RWPE1 (cell line): Measurements from ENCODE around the gene PLEKHH3.
"Not testable (repeated sequence)": the region's sequence is repeated elsewhere in the genome, so short reads cannot be mapped to it uniquely, and the experiment has no call there.

Source experiments
- CTCF ChIA-PET: fragments of 350-600 bp; sonication (Branson Sonifier 250); formaldehyde crosslinking; extraction: SDS; loops from one replicate; lab custom pipeline; 2021; lab: Yijun Ruan, JAX
- POLR2A ChIA-PET: fragments of 400-600 bp; formaldehyde crosslinking; extraction: SDS; loops from one replicate; lab custom pipeline; 2020; ENCODE audit warnings: antibody characterized with exemption; ENCODE audit not compliant: low non-redundant PET; lab: Yijun Ruan, JAX
- DNase-seq: peaks from one replicate; pipeline ENCODE4 v3.0.0; 2012; ENCODE audit warnings: low spot score
- H3K27ac ChIP-seq: fragments of 450-650 bp; 2 replicates; pipeline ENCODE4 v1.5.1; 2017
- TF ChIP-seq, protein P1 (sequence below): fragments of 450-650 bp; conservative IDR thresholded peaks from 2 replicates; pipeline ENCODE4 v1.5.1; 2017; ENCODE audit warnings: low read depth, mild to moderate bottlenecking

The PLEKHH3 gene

DNA sequence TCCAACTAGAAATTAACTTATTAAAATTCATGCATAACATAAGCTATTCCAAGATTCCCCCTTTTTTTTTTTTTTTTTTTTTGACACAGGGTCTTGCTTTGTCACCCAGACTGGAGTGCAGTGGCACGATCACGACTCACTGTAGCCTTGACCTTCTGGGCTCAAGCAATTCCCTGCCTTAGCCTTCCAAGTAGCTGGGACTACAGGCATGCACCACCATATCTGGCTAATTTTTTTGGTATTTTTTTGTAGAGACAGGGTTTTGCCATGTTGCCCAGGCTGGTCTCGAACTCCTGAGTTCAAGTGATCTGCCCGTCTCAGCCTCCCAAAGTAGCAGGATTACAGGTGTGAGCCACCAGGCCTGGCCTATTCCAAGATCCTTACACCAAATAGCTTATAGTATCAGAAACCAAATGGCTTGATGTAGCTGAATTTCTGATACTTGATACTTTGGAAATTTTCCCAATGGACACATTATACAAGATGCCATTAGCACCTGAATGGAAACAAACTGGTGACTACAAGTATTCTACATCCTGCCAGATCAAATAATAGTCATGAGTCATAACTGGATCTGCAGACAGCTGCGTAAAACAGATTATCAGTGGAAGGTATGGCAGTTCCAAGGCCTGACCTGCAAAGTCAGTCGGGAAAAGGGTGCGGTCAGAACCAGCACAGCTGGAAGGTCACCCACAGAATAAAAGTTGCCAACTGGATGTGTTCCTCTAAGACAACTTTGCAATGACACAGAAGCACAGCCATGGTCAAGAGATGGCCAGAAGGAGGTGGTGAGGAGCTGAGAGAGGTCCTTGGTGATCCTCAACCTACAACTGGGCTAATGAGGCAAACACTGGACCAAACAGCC is 52.8 kb downstream of the PLEKHH3 start:
- DNase-seq = peak; percentile 92
- POLR2A ChIA-PET = interaction anchor here (0.6 kb wide), 1 partner anchor 44 kb away, joined by 5 read pairs; no protein-coding TSS in a partner anchor
- TF ChIP-seq, protein P1, sequence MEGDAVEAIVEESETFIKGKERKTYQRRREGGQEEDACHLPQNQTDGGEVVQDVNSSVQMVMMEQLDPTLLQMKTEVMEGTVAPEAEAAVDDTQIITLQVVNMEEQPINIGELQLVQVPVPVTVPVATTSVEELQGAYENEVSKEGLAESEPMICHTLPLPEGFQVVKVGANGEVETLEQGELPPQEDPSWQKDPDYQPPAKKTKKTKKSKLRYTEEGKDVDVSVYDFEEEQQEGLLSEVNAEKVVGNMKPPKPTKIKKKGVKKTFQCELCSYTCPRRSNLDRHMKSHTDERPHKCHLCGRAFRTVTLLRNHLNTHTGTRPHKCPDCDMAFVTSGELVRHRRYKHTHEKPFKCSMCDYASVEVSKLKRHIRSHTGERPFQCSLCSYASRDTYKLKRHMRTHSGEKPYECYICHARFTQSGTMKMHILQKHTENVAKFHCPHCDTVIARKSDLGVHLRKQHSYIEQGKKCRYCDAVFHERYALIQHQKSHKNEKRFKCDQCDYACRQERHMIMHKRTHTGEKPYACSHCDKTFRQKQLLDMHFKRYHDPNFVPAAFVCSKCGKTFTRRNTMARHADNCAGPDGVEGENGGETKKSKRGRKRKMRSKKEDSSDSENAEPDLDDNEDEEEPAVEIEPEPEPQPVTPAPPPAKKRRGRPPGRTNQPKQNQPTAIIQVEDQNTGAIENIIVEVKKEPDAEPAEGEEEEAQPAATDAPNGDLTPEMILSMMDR = peak; percentile 51
- peak overlapping the region; percentile 81 for H3K27ac ChIP-seq
- CTCF ChIA-PET = interaction anchor here (0.5 to 0.8 kb wide), 5 partner anchors 13 to 527 kb away, joined by 3 to 8 read pairs (median 4); partner anchors contain the start of gene PSMC3IP

DNA sequence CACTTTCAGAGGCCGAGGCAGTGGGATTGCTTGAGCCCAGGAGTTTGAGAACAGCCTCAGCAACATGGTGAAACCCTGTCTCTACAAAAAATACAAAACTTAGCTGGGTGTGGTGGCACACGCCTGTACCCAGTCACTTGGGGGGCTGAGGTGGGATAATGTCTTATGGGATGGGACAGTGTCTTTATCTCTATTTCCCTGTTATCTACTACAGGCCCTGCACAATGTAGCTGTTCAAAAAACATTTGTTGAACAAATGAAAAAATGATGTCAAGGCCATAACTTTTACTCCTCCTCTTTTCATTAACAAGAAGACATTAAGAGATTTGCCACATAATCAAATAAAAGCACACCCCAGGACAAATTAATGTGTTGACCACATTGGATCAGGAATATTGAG is 53.5 kb downstream of the PLEKHH3 start:
- POLR2A ChIA-PET = interaction anchor here (0.6 kb wide), 1 partner anchor 44 kb away, joined by 5 read pairs; no protein-coding TSS in a partner anchor

DNA sequence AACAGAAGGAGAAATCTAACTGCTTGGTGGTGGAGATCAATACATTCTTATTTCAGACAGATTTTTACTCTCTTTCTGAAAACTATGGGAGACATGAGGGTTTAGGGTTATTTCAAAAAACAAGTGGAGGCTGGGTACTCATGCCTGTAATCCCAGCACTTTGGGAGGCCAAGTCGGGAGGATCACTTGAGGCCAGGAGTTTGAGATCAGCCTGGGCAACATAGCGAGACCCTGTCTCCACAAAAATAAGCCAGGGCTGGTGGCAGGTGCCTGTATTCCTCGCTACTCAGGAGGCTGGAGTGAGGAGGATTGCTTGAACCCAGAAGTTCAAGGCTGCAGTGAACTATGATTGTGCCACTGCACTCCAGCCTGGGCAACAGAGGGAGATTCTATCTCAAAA is 54.8 kb downstream of the PLEKHH3 start:
- POLR2A ChIA-PET = not testable (repeated sequence)
- CTCF ChIA-PET = interaction anchor here (0.6 kb wide), 1 partner anchor 18 kb away, joined by 4 read pairs; no protein-coding TSS in a partner anchor

More for the DNA sequence above, 53.5 kb downstream of the PLEKHH3 start:
- peak overlapping the region; percentile 81 for H3K27ac ChIP-seq
- no peak for DNase-seq
- CTCF ChIA-PET = interaction anchor here (0.6 to 0.7 kb wide), 2 partner anchors 13 to 51 kb away, joined by 3 to 8 read pairs; no protein-coding TSS in a partner anchor
- TF ChIP-seq, protein P1 = no peak

DNA sequence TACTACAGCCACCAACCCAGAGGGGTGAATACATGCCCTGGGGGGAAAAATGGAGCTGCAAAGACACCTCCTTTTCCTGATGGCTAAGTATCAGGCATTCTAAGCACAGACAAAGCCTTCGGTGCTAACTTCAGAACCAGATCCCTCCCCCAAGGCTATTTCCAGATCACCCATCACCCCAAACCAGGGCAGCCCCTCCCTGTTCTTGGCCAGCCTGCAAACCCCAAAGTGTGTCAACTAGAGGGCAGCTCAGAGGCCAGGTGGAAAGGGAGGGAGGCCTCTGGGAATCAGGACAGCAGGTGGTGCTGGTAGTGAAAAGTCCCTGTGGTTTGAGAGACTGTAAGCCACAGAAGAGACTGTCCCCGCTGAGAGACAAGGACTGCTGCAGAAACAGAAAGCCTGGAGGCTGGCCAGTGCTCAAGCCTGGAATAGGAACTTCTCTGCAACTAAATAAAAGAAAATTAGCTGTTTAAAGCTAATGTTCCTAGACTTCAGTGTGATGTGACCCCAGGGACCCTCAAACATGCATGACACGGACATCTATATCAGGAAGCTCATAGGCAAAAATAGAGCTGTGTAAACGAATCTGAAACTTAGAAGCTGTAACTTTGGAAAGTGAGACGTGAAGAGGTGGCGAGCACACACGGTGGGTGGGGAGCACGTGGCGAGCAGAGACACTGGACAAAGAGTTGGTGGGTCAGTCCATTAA is 58.2 kb downstream of the PLEKHH3 start:
- ChIA-PET POLR2A (interaction anchor here (1.8 kb wide), 1 partner anchor 9 kb away, joined by 9 read pairs; the partner anchor contains the start of genes RETREG3 and TUBG1), CTCF (interaction anchor here (0.6 to 2.2 kb wide), 15 partner anchors 10 to 855 kb away, joined by 3 to 18 read pairs (median 3); partner anchors contain the start of genes RETREG3, TUBG1 and TUBG2)
- DNase-seq = peak; percentile 70
- TF ChIP-seq, protein P1 = peak; percentile 58
- H3K27ac ChIP-seq = peak overlapping the region; percentile 84

More for the DNA sequence above, 54.8 kb downstream of the PLEKHH3 start:
- not testable (repeated sequence) for H3K27ac ChIP-seq, DNase-seq

DNA sequence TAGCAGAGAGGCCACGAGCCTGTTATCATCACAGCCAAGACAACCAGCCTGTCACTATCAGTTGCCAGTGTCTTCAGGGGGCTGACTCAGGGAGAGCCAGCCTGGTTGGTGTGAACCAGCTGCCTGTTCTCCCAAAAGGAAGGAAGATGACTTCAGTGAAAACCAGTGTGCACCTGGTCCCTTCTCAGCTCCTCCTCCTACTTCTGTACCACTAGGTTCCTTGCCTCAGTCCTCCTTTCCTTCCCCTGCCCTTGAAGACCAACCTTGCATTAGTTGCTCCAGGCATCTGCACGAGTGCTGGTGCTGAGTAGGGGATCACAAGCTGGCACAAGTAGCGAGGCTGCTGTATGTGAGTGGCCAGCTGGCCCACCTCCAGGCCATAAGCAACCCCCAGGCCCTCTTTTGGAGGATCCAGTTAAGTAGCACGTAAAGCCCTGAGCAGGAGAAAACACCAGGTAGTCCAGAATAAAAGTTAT is 58.8 kb downstream of the PLEKHH3 start:
- peak overlapping the region; percentile 84 for H3K27ac ChIP-seq
- DNase-seq = no peak
- CTCF ChIA-PET = interaction anchor here (0.6 to 2.2 kb wide), 11 partner anchors 9 to 855 kb away, joined by 3 to 18 read pairs (median 3); partner anchors contain the start of genes RETREG3, TUBG1 and TUBG2
- POLR2A ChIA-PET = interaction anchor here (1.8 kb wide), 1 partner anchor 9 kb away, joined by 9 read pairs; the partner anchor contains the start of genes RETREG3 and TUBG1
- TF ChIP-seq, protein P1 = no peak
